ENCODE data around the gene KANK2. TPM values are rescaled to one million over a fixed set of nuclear protein-coding genes. Genes with fewer than 3 reads are reported as not detected.

The KANK2 gene
- total and polyA plus RNA-seq, 10 of the 15 experiments (the other 5 are each of a cell fraction or from before 2014, with no cell fraction given), result 4.9 to 33.0 (median 21.0) TPM

- no peak for TF ChIP-seq SMAD1 (IDR thresholded peaks at IDR 0.05; ENCODE audit: low read depth, partially characterized antibody)
These were observed 27.8 kb upstream of the KANK2 start (continued) for GRCh38 chr19:11225172-11225571.

- SMC1A ChIA-PET (ENCODE audit: uncharacterized antibody, unreplicated experiment), result no interaction called here
- TF ChIP-seq E2F8 (IDR thresholded peaks at IDR 0.05; ENCODE audit: low read depth, partially characterized antibody) (no peak), NR2C2 (IDR thresholded peaks at IDR 0.05; ENCODE audit: borderline replicate concordance, control insufficient read depth, insufficient read length, low read depth) (no peak), BCLAF1 (IDR thresholded peaks at IDR 0.05) (no peak), POLR2A (IDR thresholded peaks at IDR 0.05; ENCODE audit: low read depth, low read length) (no peak), CBX3 (IDR thresholded peaks at IDR 0.05; ENCODE audit: borderline replicate concordance, low read depth) (no peak), GATAD2B (conservative IDR thresholded peaks at IDR 0.05; ENCODE audit: low read depth) (no peak), MYB (IDR thresholded peaks at IDR 0.05; ENCODE audit: borderline replicate concordance, low read depth, low read length) (no peak), FOXM1 (IDR thresholded peaks at IDR 0.05; ENCODE audit: low read depth, low read length) (no peak), RUNX3 (IDR thresholded peaks at IDR 0.05; ENCODE audit: low read length) (no peak), PML (IDR thresholded peaks at IDR 0.05; ENCODE audit: low read length) (no peak), SUPT20H (IDR thresholded peaks at IDR 0.05; ENCODE audit: borderline replicate concordance, control insufficient read depth, low read depth, low read length) (no peak), SMC3 (IDR thresholded peaks at IDR 0.05; ENCODE audit: borderline replicate concordance, low read length) (no peak), SUZ12 (IDR thresholded peaks at IDR 0.05; ENCODE audit: unreplicated experiment) (no peak), MEF2A (IDR thresholded peaks at IDR 0.05; ENCODE audit: insufficient read depth, low read depth, low read length) (no peak), ZNF217 (IDR thresholded peaks at IDR 0.05) (no peak), TCF3 (IDR thresholded peaks at IDR 0.05; ENCODE audit: borderline replicate concordance, insufficient read depth, low read depth, low read length) (no peak), CREB1 (IDR thresholded peaks at IDR 0.05; ENCODE audit: low read depth) (no peak), WRNIP1 (IDR thresholded peaks at IDR 0.05; ENCODE audit: borderline replicate concordance, low read depth, low read length) (no peak)
- 72% methylated on average over 7 of the region's 7 CpGs for WGBS (ENCODE audit: insufficient coverage, insufficient replicate concordance, low lambda C conversion rate, missing lambda C conversion rate)
- H3K27me3 ChIP-seq (replicated peaks in 1 of 2; ENCODE audit: control insufficient read depth in 2 of 2, insufficient read depth in 2 of 2, low read length in 1 of 2), result no peaks in the 10 kb centered on the region
- intact Hi-C loops (cut with micrococcal nuclease; ENCODE audit: unreplicated experiment) (no loop called here), in situ Hi-C loops (cut with MboI) (no loop called here)
- H3K36me3 ChIP-seq (ENCODE audit: control insufficient read depth in 2 of 2, insufficient read depth in 2 of 2, low read length in 1 of 2), result no peaks in the 10 kb centered on the region
- no peak overlapping the region for H3K9ac ChIP-seq (ENCODE audit: control insufficient read depth, insufficient read depth, low read length)
- no peaks in the 10 kb centered on the region; the same call in 2 of the 3 replicates for H3K9me3 ChIP-seq (replicated peaks; ENCODE audit: control insufficient read depth, insufficient read depth, low read length)
- FAIRE-seq (no peak), ATAC-seq (no peak), DNase-seq (ENCODE audit: low read depth, low spot score) (no peak)
- H3K4me1 ChIP-seq (ENCODE audit: control insufficient read depth, insufficient read depth, low read length), result no peaks in the 10 kb centered on the region; the same call in 1 of the 2 replicates
- POLR2A ChIA-PET, result no interaction called here
- H2AFZ ChIP-seq (ENCODE audit: control insufficient read depth, low read depth, low read length), result no peak overlapping the region
- no TSS peak for BruUV-seq (replicated peaks)
- no peak overlapping the region for H3K4me2 ChIP-seq (ENCODE audit: control insufficient read depth, insufficient read depth)
- H4K20me1 ChIP-seq (ENCODE audit: control insufficient read depth, insufficient read depth), result no peaks in the 10 kb centered on the region
- H3K79me2 ChIP-seq (ENCODE audit: control insufficient read depth, insufficient read depth, low read length), result no peaks in the 10 kb centered on the region
- H3K27ac ChIP-seq (ENCODE audit: control insufficient read depth, insufficient read depth), result no peak overlapping the region
- RAD21 ChIA-PET (ENCODE audit: unreplicated experiment), result no interaction called here
- H3K4me3 ChIP-seq, result no peak overlapping the region
- CTCF ChIA-PET, result interaction anchor here (1.3 kb wide), 1 partner anchor 99 kb away, joined by 5 read pairs; no protein-coding TSS in a partner anchor
These were observed 27.1 kb upstream of the KANK2 start for GRCh38 chr19:11224429-11224828.

Data from GM12878 (cell line).